Psoas muscle (tissue), 8 donors: Measurements from ENCODE around the gene ZCCHC7. TPM values are rescaled to one million over a fixed set of nuclear protein-coding genes. Genes with fewer than 3 reads are reported as not detected.
"Not testable (repeated sequence)": the region's sequence is repeated elsewhere in the genome, so short reads cannot be mapped to it uniquely, and the experiment has no call there.

Source experiments
- ATAC-seq, 4 donors: fragments of 200-7000 bp; cut with Tn5 transposase; one replicate each; pipeline ENCODE4 v1.9.1; 2020; ENCODE audit warnings: moderate library complexity in 3 of 4, mild to moderate bottlenecking in 2 of 4
- DNase-seq, 2 donors: peaks; one replicate each; pipeline ENCODE4 v3.0.0-alpha.2; 2020
- H3K27ac ChIP-seq: fragments of 200-600 bp; one replicate; pipeline ENCODE4 v1.8.0; 2022
- H3K27me3 ChIP-seq, 3 donors: fragments of 200-600 bp in 1 of 3; one replicate each; pipeline versions ENCODE4 v1.6.1 to v1.8.0; 2013 to 2022; ENCODE audit warnings: low read length in 2 of 3, mild to moderate bottlenecking in 2 of 3, moderate library complexity in 1 of 3; ENCODE audit not compliant: insufficient read depth in 3 of 3
- H3K36me3 ChIP-seq, 2 donors: fragments of 200-600 bp in 1 of 2; one replicate each; pipeline versions ENCODE4 v1.6.1 to v1.8.0; 2013 to 2022; ENCODE audit warnings: low read depth in 1 of 2, mild to moderate bottlenecking in 1 of 2, moderate library complexity in 1 of 2; ENCODE audit not compliant: insufficient read depth in 1 of 2
- H3K4me1 ChIP-seq: fragments of 200-600 bp; one replicate; pipeline ENCODE4 v1.8.0; 2022
- H3K4me3 ChIP-seq: fragments of 200-600 bp; one replicate; pipeline ENCODE4 v1.8.0; 2022; ENCODE audit warnings: mild to moderate bottlenecking
- H3K9me3 ChIP-seq: fragments of 200-600 bp; one replicate; pipeline ENCODE4 v1.8.0; 2022
- whole genome bisulfite sequencing, 3 donors: extraction: QIAGEN DNeasy Blood & Tissue Kit; methylation state at CpG; one replicate each; pipeline versions ENCODE4 v1.1.6 to v1.1.7; 2013; 5-methylcytosine and 5-hydroxymethylcytosine counted together
- intact Hi-C, 2 donors: fragments of 100-400 bp; cut with DNase I; formaldehyde crosslinking; loops; one replicate each; pipeline versions ENCODE4 v1.11.0 to v1.14.2; 2022
- polyA plus RNA-seq, 3 donors: library from polyadenylated mRNA; stranded (reverse); fragments of 200-250 nt; gene quantifications; one replicate each; pipeline ENCODE4 v1.2.3, GENCODE V29; 2013
- total RNA-seq, 4 donors: library from RNA; stranded (reverse); fragmentation: NEBNext Ultra II Directional in 2 of 4; extraction: Animal tissue kit (Norgen Biotek cat#: 25700) in 2 of 4; gene quantifications; one replicate each; pipeline versions ENCODE4 v1.2.1 to v1.2.4, GENCODE V29; 2021 to 2023
- TF ChIP-seq, protein P1 (sequence below): fragments of 200-600 bp; IDR thresholded peaks from one replicate; pipeline ENCODE4 v1.8.0; 2022; ENCODE audit warnings: antibody characterized with exemption
- donor health status: healthy with polysubstance abuse.
- donor health status: DM: no; HTN: no; CAD: no; lungs with moderate emphysema.
- donor health status: Bipolar disorder and iron deficiency.
- donor health status: healthy.
- donor health status: DM: yes; HTN: yes; CAD: no.
- donor health status: DM: no; HTN: no; CAD: no.
- donor health status: DM: no; HTN: no; CAD: no.
- donor health status: DM: yes; HTN: yes; CAD: no.

The ZCCHC7 gene
- total and polyA plus RNA-seq, 7 donors: 6.2 to 10.3 (median 7.3) TPM

DNA sequence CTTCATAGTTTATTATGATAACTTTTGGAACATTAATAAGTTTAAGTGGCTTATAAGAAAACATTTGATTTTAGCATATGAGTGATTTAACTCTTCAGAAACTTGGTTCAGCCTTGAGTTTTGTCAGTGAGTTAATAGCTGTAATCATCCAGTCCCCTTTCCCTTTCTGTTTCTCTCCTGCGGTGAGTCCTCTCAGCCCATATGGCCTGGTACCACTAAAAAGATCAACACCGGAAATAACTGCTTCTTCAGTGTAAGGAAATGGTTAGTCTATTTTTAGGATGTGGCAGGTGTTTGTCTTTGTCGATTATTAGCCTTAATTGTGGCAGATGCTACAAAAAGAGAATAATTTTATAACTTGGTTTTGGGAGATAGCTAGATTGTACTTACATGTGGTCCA lies 181.9 kb downstream of the ZCCHC7 start:
- intact Hi-C loops: loop anchor here in 1 of 2 donors (10.0 kb wide), 1 partner anchor 97 kb away; no protein-coding TSS in a partner anchor
- Histone ChIP-seq H3K36me3 (peaks cover 2 to 32% of the 10 kb centered on the region in 2 donors), H3K27ac (no peak overlapping the region), H3K27me3 (no peaks in the 10 kb centered on the region), H3K4me1 (peaks cover 4% of the 10 kb centered on the region), H3K9me3 (no peaks in the 10 kb centered on the region), H3K4me3 (no peak overlapping the region)
- WGBS, 3 donors: 28 to 35% (median 35%) methylated on average over 3 of the region's 3 CpGs
- ATAC-seq (no peak), DNase-seq (no peak)
- TF ChIP-seq, protein P1, sequence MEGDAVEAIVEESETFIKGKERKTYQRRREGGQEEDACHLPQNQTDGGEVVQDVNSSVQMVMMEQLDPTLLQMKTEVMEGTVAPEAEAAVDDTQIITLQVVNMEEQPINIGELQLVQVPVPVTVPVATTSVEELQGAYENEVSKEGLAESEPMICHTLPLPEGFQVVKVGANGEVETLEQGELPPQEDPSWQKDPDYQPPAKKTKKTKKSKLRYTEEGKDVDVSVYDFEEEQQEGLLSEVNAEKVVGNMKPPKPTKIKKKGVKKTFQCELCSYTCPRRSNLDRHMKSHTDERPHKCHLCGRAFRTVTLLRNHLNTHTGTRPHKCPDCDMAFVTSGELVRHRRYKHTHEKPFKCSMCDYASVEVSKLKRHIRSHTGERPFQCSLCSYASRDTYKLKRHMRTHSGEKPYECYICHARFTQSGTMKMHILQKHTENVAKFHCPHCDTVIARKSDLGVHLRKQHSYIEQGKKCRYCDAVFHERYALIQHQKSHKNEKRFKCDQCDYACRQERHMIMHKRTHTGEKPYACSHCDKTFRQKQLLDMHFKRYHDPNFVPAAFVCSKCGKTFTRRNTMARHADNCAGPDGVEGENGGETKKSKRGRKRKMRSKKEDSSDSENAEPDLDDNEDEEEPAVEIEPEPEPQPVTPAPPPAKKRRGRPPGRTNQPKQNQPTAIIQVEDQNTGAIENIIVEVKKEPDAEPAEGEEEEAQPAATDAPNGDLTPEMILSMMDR: no peak

DNA sequence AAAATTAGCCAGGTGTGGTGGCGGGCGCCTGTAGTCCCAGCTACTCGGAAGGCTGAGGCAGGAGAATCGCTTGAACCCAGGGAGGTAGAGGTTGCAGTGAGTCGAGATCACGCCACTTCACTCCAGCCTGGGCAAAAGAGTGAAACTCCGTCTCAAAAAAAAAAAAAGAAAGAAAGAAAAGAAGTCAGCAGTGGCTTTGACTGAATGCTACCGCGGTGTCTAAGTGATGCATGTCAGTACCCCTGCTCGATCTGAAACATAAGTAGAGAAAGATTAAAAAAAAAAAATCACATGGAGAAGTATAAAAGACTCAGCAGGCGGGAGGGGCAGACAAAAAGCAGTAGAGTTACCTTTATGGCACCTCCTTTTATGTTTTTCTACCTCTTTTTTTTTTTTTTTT lies 182.9 kb downstream of the ZCCHC7 start:
- peaks cover 2 to 34% of the 10 kb centered on the region in 2 donors for H3K36me3 ChIP-seq
- H3K4me1 ChIP-seq, DNase-seq, H3K9me3 ChIP-seq, H3K4me3 ChIP-seq, H3K27ac ChIP-seq, H3K27me3 ChIP-seq, ATAC-seq: not testable (repeated sequence)
- 96 to 98% (median 97%) methylated on average over 11 of the region's 11 CpGs for WGBS, 3 donors
- intact Hi-C loops: loop anchor here in 1 of 2 donors (10.0 kb wide), 1 partner anchor 98 kb away; no protein-coding TSS in a partner anchor

DNA sequence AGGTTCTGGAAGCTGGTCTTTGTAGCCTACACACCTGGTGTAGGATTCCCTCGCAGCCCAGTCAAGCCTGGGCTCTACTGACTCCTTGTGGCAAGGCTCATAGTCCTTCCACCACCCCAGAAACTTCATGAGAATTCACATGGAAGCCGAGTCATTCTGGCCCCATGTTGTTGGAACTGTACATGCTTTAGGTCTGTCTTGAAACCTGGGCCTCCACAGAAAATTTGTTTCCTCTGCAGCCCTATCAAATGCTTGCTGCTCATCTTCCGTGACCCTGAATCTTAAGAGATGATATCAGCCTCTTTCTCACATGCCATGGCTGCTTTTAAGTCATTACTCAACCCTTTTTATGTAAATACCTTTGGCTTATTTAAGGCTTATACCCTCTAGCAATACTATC lies 188.8 kb downstream of the ZCCHC7 start:
- TF ChIP-seq, protein P1: peak; percentile 11
- no peak for DNase-seq
- H3K27me3 ChIP-seq: no peaks in the 10 kb centered on the region
- ATAC-seq: no peak
- no peaks in the 10 kb centered on the region for H3K4me1 ChIP-seq
- no peak overlapping the region for H3K4me3 ChIP-seq
- H3K27ac ChIP-seq: no peak overlapping the region
- H3K36me3 ChIP-seq: peaks cover 4 to 37% of the 10 kb centered on the region in 2 donors
- WGBS, 3 donors: 92 to 94% (median 92%) methylated on average over 3 of the region's 3 CpGs
- no peaks in the 10 kb centered on the region for H3K9me3 ChIP-seq
- intact Hi-C loops: loop anchor here in 1 of 2 donors (10.0 kb wide), 1 partner anchor 104 kb away; no protein-coding TSS in a partner anchor

DNA sequence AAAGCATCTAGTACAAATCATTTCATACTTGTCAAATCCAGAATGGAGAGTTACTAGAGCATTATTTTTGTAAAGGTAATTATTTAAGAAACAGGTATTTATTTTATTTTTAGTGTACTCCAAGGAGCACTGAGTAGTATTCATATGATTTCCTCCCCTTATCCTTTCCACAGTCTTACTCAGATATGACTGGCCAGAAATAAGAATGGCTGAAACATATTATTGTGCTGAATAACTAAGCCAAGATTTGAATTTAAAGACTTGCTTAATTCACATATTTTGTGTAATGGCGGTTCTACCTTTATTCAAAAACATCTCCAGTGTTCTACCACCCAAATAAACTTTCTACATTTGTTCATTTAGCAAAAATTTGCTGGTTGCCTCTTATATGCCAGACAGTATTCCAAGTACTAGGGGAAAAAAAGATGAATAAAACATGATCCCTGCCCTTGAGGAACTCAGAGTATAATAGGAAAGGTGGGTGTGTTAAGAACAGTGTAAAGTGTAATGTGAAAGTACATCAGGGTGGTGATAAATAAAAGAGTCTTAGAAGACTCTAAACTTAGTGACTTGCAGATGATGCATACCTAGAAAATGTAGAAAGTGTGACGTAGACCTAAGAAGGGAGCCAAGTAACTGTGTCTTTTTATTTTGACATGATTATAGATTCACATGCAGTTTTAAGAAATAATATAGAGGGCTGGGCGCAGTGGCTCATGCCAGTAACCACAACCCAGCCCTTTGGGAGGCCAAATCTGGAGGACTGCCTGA lies 191.7 kb downstream of the ZCCHC7 start:
- Histone ChIP-seq H3K4me1 (no peaks in the 10 kb centered on the region), H3K27me3 (no peaks in the 10 kb centered on the region), H3K4me3 (no peak overlapping the region), H3K36me3 (peaks cover 3 to 9% of the 10 kb centered on the region in 2 donors), H3K27ac (no peak overlapping the region), H3K9me3 (no peaks in the 10 kb centered on the region)
- 94 to 99% (median 98%) methylated on average over 3 of the region's 3 CpGs for WGBS, 3 donors
- DNase-seq (no peak), ATAC-seq (no peak)
- TF ChIP-seq, protein P1: no peak
- intact Hi-C loops: no loop called here

DNA sequence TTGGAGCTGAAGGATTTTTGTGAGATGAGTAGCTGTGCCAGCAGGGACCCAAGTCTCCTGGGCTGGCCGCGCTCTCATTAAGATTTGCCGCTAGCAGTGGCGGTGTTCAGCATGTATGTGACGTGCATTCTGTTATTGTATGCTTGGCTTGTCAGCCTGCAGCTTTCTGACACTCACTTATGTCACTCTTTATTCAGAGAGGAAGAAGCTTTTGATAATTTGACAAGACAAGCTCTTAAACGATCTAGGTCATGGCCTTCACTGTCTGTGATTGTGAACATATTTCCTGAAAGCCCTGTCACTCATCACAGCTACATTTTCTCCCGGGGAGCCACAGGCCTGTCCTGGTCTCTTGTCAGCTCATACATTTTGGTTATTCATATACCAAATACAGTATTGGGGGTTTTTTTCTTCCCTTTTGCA lies 203.9 kb downstream of the ZCCHC7 start:
- intact Hi-C loops: no loop called here
- no peak overlapping the region for H3K4me3 ChIP-seq
- H3K27ac ChIP-seq: no peak overlapping the region
- H3K9me3 ChIP-seq: peaks cover 9% of the 10 kb centered on the region
- H3K4me1 ChIP-seq: no peaks in the 10 kb centered on the region
- ATAC-seq (no peak), DNase-seq (no peak)
- TF ChIP-seq, protein P1: no peak
- H3K27me3 ChIP-seq: no peaks in the 10 kb centered on the region
- no peaks in the 10 kb centered on the region for H3K36me3 ChIP-seq
- 77 to 83% (median 81%) methylated on average over 7 of the region's 7 CpGs for WGBS, 3 donors
